HG02884 (cell line): Measurements from ENCODE around the gene FIZ1.
A peak's percentile ranks its signal among the peaks of the same experiment; 100 is the strongest.

Experiments used
- ATAC-seq: cut with Tn5 transposase; IDR thresholded peaks from one replicate; pipeline ENCODE4 v1.9.1; 2021; ENCODE audit warnings: mild to moderate bottlenecking, moderate library complexity; ENCODE audit not compliant: unreplicated experiment

FIZ1 gene, protein sequence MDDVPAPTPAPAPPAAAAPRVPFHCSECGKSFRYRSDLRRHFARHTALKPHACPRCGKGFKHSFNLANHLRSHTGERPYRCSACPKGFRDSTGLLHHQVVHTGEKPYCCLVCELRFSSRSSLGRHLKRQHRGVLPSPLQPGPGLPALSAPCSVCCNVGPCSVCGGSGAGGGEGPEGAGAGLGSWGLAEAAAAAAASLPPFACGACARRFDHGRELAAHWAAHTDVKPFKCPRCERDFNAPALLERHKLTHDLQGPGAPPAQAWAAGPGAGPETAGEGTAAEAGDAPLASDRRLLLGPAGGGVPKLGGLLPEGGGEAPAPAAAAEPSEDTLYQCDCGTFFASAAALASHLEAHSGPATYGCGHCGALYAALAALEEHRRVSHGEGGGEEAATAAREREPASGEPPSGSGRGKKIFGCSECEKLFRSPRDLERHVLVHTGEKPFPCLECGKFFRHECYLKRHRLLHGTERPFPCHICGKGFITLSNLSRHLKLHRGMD

DNA sequence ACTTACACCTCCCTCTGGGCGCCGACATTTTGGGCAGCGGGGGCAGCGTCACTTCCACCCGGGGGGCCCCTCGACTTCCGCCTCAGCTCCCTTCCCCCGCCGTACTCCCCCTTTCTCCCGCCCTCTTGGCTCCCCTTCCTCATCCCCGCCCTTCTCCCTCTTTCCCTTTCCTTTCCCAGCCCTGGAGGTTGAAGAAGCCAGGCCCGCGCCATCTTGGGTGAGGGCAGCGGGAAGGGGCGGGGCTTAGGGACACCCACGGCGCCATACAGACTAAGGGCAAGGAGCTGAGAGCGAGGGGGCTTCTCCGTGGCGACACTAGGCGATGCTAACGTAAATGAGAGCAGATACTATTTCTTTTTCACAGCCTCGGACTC is at the start of gene FIZ1:
TSS of gene FIZ1 (minus strand) at position 50 of the 374 bp plus-strand sequence. CDS start 1,652 bp downstream, outside the sequence.
- peak; percentile 39 for ATAC-seq

DNA sequence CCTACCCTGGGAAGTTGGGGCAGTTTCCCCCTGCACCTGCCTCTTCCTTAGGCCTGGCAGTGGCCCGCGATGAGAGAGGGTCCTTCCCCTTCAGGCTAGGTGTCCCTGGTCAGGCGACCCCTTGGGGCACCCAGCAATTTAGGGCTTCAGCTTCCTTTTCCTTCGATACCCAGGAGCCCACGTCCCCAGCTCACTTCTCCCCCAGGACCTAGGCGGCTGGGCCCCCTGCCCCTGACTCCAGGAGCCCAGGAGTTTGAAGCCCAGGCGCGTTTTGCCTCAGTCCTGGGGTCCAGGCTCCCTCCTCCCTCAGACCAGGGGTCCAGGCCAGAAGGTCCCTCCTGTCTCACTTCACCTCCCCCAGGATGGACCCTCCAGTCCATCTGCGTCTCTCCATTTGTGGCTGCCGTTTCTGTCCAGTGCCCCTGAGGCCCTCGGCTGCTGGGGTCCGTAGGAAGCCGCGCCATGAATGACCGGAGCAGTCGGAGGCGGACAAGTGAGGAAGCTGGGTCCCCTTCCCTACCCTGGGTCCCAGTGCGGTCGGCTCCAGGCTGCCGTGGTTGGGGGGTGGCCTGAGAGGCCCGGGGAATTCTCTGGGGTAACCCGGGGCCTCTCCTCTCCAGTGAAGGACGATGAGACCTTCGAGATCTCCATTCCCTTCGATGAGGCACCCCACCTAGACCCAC is 49.4 kb upstream of the FIZ1 start:
- ATAC-seq: no peak

DNA sequence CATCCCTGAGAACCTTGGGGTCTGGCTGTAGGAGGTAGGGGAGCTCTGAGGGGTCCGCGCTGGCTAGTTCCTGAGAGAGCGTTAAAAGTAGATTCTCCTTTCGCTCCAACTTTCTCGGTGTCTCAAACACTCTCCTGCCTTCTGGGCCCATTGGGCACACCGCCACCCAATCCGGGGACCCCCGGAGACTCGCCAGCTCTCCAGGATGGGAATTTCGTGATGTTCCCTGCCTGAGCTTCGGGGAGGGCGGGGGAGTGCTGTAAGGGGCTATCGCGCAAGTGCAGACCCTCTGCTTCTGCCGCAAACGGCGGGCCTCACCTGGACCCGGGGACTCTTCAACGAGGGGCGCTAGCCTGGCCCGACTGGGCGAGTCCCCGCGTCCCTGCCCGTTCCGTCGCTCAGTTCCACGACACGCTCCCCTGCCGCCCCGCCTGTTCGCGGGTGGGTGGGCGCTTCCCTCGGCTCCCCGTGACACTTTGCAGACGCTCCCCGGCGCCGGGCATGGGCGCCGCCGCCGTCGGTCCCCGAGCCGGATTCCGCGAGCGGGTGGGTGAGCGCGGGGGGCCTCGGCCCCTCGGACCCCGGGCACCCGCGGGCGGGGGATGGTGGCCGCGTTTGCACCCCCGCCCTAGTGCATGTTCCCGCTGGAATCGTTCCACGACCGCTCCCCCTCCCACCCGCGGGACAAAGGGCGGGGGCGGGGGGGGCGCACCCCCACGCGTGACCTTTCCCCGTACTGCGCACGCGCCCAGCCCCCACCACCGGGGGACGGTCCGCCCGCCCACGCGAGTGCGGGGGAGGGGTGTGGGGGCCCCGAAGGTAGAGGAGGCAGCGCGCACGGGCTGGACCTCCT is 48.6 kb upstream of the FIZ1 start, which contains the start of gene CCDC106:
TSS of gene CCDC106 (plus strand) at position 481 of the 853 bp plus-strand sequence. CDS start 835 bp downstream, outside the sequence.
- no peak for ATAC-seq

DNA sequence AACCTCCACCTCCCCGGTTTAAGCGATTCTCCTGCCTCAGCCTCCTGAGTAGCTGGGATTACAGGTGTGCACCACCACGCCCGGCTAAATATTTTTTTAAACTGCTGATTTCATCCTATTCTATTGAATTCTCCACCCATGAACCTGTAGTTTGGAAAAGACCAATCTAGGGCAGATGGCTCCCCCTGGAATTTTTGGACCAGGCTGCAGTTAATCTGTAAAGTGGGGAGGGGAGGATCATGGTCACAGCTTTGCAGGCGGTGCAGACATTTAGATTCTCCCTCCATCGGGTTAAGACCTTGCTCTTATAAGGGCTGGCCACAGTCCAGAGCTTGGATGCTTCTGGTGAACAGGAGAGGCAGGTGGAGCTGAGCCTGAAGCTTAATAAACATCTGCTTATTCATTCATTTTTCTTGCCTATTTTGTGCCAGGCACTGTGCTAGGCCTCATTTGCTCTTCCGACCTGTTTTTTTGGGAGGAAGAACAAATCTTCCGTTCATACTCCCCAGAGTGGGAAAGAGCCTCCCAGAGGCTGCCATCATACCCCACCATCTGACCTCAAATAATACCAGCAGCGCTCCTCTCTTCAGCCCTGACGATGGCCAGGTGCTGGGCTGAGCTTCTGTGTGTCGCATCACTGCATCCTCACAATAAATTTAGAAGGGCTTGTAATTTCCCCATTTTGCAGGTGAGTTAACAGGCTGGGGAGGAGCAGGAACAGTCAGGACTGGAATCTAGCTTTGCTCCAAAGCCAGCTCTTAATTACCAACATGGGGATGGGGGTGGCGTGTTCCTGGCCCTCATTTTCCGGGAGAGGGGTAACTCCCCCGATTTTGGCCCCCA is 47.8 kb upstream of the FIZ1 start:
- no peak for ATAC-seq

DNA sequence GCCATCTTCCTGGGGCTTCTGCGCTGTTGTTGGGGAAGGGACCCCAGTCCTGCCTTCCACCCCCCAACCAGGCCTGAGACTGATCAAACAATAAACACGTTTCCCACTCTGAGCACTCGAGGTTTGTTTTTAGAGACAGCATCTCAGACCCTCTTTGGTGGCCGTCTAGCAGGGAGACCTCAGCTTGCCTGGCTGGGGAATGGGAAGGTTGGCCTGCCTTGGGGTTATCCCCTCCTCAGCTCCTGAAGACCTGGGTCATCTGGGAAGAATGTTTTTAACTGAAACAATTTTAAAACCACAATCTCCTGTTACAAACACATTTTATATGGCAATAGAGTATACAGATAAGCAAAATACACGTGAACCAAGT is 46.2 kb upstream of the FIZ1 start:
- ATAC-seq: no peak

DNA sequence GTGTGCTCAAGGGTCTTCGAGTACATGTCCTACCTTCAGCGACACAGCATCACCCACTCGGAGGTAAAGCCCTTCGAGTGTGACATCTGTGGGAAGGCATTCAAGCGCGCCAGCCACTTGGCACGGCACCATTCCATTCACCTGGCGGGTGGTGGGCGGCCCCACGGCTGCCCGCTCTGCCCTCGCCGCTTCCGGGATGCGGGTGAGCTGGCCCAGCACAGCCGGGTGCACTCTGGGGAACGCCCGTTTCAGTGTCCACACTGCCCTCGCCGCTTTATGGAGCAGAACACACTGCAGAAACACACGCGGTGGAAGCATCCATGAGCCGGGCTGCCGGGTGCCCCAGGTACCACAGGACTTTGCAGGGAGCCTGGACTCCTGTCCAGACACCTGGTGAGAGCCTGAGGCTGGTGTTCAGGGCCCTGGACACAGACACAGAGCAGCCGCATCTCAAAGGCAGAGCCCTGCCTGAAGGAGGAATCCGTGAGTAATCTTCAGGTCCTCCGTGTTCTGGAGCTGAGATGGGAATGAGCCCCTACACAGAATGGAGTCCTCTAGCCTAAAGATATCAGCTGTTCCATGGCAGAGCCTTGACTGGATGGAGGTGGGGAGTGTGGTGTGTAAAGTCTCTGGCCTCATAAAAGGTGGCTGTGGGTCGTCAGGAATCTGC is 45.7 kb upstream of the FIZ1 start:
- ATAC-seq: no peak

DNA sequence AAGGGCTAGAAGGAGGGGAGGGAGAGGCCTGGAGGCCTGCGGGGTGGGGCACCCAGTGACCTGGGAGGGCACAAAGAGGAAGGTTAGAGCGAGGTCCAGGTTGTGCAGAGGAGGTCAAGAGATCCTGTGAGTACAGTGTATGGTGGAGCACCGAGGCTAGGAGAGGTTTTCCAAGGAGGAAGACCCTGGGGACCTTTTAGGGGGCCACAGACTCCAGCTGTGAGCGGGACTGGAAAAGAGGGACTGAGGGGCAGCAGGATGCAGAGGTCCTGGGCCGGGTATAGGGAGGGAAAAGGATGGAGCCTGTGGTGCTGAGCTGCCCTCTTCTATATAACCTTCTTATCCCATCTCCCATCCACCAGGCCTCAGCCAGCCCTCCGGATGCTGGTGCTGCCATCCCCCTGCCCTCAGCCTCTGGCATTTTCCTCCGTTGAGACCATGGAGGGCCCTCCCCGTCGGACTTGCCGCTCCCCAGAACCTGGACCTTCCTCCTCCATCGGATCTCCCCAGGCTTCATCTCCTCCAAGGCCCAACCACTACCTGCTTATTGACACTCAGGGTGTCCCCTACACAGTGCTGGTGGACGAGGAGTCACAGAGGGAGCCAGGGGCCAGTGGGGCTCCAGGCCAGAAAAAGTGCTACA is 45.0 kb upstream of the FIZ1 start:
- ATAC-seq: no peak

DNA sequence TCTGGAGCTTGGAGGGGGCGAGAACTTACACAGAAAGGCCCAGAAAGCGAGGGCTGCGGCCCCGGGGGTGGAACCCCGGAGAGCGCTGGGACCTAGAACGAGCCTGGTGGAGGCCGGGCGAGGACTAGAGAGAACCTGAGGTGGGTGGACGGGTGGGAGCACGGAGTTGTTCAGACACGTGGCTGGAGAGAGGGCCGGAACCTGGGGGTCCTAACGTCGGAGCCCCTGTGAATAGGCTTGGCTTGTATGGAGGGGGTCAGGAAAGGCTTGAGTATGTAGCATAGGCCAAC is 44.5 kb upstream of the FIZ1 start:
- ATAC-seq: no peak

DNA sequence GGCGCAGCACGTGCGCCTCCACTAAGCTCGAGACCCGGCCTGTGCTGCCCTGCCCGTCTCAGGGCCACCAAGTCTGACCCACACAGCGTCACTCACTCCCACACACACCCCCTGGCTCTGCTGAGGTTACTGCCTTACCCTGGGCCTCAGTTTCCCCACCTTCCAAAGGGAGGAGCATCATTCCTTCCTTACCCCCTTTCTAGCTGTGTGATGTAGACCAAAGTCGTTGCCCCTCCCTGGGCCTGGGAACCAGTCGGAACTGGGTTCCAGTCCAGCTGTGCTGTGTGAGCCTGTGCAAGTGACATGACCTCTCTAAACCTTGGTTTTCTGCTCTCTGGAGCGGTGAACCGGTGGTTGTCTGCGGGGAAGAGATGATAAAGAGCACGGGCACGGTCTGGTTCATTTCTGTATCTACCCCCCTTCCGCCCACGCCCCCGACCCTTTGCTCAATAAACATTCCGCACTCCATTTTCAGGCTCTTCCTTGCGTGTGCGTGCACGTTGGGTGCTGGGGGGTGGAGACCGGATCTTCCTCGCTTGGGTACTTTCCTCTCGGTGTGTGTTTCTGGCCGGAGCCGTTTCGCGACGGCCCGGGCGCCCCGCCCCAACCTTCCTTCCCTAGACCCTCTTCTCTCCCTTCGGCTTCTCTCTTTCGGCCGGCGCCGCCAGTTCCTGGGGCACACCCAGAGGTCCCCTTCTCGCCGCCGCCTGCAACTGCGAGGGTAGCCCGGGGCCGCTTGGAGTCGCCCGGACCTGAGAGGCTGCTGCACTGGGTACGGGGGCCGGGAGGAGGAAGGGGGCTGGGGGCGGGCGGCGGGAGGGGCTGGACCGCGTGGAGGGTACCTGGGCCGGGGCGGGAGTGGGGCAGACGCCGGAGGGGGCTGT is 43.9 kb upstream of the FIZ1 start, which contains the start of gene ZNF581:
TSS of gene ZNF581 (plus strand) at position 647 of the 884 bp plus-strand sequence. CDS start 923 bp downstream, outside the sequence.
- ATAC-seq: no peak

DNA sequence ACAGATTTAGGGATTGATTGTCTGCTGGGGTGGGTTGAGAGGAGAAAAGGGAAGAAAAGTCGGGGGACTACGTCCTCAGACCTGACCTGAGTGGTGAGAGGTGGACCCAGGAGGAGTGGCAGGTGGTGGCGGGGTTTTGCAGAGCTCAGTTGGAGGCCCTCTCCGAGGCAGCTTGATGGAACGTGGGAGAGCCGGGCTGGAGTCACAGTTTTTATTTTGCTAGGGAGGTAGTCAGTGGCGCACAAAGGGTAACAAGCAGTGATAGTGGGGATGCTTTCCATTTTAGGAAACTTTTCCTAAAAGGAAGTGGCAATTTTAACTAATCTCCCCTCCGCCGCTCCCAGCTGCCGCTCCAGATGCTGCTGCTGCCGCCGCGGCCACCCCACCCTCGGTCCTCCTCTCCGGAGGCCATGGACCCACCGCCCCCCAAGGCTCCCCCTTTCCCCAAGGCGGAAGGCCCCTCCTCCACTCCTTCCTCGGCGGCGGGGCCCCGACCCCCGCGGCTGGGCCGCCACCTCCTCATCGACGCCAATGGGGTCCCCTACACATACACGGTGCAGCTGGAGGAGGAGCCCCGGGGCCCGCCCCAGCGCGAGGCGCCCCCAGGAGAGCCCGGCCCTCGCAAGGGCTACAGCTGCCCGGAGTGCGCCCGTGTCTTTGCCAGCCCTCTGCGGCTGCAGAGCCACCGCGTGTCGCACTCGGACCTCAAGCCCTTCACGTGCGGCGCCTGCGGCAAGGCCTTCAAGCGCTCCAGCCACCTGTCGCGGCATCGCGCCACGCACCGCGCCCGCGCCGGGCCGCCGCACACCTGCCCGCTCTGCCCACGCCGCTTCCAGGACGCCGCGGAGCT is 43.1 kb upstream of the FIZ1 start:
- ATAC-seq: no peak

DNA sequence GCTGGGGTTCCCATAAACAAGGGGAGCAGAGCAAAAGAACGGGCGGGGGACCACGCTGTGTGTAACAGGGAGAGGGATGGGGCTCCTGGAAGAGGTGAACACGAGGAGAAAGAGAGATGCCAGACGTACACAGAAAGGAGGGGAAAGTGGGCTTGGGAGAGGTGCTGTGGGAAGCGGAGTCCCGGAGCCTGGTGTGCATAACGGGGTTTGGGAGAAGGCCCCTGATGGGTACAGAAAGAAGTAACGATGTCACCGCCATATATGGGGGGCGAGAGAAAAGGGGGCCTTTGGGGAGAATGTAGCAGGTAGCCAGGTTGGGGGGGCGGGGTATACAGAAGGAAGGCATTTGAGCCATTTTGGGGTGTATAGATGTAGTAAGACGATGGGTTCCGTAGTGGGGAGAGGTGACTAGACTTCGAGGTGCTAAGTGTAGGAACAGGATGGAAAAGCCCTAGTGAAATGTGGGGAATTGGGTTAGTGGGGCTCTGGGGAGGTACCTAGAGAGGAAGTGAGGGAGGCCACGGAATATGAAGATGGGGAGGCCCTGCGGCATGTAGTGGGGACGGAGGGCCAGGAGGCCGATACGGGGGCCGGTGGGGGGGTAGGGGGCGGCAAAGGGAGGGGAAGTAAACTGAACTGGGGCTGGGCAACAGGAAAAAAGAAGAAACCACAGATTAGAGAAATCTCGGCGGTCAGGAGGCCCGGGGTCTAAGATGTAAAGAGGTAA is 42.3 kb upstream of the FIZ1 start:
- ATAC-seq: no peak

DNA sequence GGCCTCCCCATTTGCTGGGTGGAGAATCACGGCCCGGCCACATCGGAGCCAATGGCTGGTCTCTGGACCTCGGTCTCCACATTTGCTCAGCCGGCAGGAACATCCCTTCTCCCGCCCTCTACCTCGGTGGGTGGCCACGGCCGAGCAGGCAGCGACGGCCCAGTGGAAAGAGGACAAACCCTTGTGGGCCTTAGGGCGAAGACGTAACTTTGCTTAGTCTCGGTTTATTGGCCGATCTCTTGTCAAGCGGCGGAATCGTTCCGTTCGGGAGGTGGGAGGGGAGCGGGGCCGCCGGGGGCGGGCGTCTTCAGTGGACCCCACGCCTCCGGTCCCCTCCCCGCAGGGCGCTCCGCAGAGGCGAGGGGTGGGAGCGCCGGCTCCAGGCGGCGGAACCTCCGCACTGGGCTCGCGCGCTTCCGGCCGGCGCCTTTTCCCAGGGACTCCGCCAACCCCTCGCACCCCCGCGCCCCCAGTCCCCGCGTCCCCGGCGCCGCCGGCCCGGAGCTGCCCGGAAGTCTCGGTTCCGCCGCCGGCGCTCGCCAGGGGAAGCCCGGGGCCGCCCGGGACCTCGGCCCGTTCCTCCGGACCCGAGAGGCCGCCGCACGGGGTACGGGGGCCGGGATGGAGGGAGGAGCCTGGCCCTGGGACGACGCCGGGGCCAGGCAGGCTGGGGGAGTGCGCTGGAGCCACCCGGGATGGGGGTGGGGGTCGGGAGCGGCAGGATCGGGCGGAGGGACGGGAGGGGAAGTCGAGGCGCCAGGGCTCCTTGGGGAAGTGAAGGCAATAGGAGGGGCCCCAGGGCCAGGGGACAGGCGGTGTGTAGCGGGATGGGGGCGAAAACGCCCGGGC is 41.5 kb upstream of the FIZ1 start, which contains the start of gene ZNF580:
TSS of gene ZNF580 (plus strand) at position 426 of the 849 bp plus-strand sequence. CDS start 1,507 bp downstream, outside the sequence.
- no peak for ATAC-seq

DNA sequence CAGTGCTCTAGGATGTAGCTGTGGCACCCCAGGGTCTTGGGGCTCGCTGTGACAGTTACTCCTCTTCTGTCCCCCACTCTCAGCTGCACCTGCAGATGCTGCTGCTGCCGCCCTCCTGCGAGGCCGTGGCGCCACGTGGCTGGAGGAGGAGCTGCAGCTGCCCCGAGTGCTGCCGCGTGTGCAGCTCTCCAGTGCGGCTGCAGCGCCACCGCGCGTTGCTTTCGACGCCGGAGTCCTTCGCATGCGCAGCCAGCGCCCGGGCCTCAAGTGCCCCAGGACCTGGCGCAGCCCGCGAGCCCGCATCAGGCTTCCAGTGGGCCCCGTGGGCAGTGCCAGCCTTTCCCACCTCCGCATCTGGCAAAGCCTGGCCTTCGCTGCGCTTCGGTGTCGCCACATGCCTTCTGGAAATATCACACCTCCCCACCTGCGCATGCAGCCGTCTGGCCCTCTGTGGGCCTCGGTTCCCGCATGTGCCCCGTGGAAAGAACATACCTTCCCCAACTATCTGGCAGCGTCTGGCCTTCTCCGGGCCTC is 40.8 kb upstream of the FIZ1 start:
- no peak for ATAC-seq

DNA sequence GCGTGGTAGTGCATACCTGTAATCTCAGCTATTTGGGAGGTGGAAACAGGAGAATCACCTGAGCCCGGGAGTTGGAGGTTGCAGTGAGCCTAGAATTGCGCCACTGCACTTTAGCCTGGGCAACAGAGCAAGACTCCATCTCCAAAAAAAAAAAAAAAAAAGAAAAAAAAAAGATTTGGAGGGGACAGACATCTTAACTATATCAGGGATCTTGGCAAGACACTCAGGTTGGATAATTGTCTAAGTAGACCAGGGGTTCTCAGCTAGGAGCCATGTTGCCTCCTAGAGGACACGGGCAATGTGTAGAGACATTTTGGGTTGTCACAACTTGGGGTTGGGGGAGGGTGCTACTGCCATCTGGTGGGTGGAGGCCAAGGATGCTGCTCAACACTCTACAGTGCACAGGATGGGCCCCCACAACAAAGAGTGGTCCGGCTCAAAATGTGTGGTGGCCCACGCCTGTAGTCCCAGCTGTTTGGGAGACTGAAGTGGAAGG is 39.6 kb upstream of the FIZ1 start:
- no peak for ATAC-seq

DNA sequence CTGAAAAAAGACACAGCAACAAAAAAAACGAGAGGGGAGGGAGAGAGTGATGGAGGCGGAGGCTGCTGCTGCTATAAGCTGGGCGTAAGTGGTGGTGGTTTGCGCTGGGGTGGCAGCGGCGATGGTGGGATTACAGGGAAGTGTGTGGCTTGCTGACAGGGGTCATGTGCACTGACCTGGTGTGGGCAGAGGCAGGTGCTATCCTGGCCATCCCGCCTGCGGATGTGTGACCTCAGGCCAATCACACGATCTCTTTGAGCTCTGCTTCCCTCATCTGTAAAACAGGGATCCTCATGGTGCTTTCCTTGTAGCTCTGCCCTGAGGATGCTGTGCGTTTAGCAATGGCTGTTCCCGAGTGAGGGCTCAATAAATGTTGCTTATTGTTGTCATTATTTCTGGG is 38.2 kb upstream of the FIZ1 start:
- no peak for ATAC-seq
